ENCODE measurements around the gene CCT8. TPM values are rescaled to one million over a fixed set of nuclear protein-coding genes. Genes with fewer than 3 reads are reported as not detected.

CCT8 gene
- total RNA-seq, 6 experiments from 2014 or later: 209 to 258 (median 227) TPM

- peaks cover 19% of the 10 kb centered on the region for H3K36me3 Mint-ChIP-seq (ENCODE audit: low read depth)
- peak overlapping the region; percentile 50; the same call in 1 of the 2 replicates for H3K27ac Mint-ChIP-seq
- H3K4me3 Mint-ChIP-seq: peak overlapping the region; percentile 9
- no peaks in the 10 kb centered on the region for H3K9me3 Mint-ChIP-seq
- H3K27me3 Mint-ChIP-seq (ENCODE audit: insufficient read depth): peaks cover 3% of the 10 kb centered on the region
- no peak for TF ChIP-seq CTCF (IDR thresholded peaks at IDR 0.05)
- peaks cover 77% of the 10 kb centered on the region for H3K4me1 Mint-ChIP-seq (ENCODE audit: low read depth)
- DNase-seq: peak; percentile 40
These were observed 2.4 kb upstream of the CCT8 start for GRCh38 chr21:29075706-29076466.

- Mint-ChIP-seq H3K27me3 (ENCODE audit: insufficient read depth) (peaks cover 3% of the 10 kb centered on the region), H3K4me3 (peak overlapping the region; percentile 22; the same call in 1 of the 2 replicates), H3K4me1 (ENCODE audit: low read depth) (peaks cover 68% of the 10 kb centered on the region), H3K27ac (0 out of 2 replicates have a peak overlapping the region, but pooled peaks have one; percentile 29), H3K36me3 (ENCODE audit: low read depth) (peaks cover 23% of the 10 kb centered on the region), H3K9me3 (no peaks in the 10 kb centered on the region)
- no peak for DNase-seq
- TF ChIP-seq CTCF (IDR thresholded peaks at IDR 0.05): no peak
These were observed 1.3 kb upstream of the CCT8 start for GRCh38 chr21:29074783-29075182.

GRCh38 chr21:29074007-29074376, 544 bp upstream of the CCT8 start:
- DNase-seq: no peak
- Mint-ChIP-seq H3K9me3 (no peaks in the 10 kb centered on the region), H3K4me3 (peak overlapping the region; percentile 100), H3K4me1 (ENCODE audit: low read depth) (peaks cover 61% of the 10 kb centered on the region), H3K36me3 (ENCODE audit: low read depth) (peaks cover 28% of the 10 kb centered on the region), H3K27ac (peak overlapping the region; percentile 99), H3K27me3 (ENCODE audit: insufficient read depth) (peaks cover 3% of the 10 kb centered on the region)
- TF ChIP-seq CTCF (IDR thresholded peaks at IDR 0.05): no peak

GRCh38 chr21:29072873-29073221, 601 bp downstream of the CCT8 start:
- H3K4me1 Mint-ChIP-seq (ENCODE audit: low read depth): peaks cover 50% of the 10 kb centered on the region
- no peak for TF ChIP-seq CTCF (IDR thresholded peaks at IDR 0.05)
- H3K27ac Mint-ChIP-seq: peak overlapping the region; percentile 99
- H3K36me3 Mint-ChIP-seq (ENCODE audit: low read depth): peaks cover 28% of the 10 kb centered on the region
- no peaks in the 10 kb centered on the region for H3K9me3 Mint-ChIP-seq
- peaks cover 3% of the 10 kb centered on the region; the same call in 1 of the 2 replicates for H3K27me3 Mint-ChIP-seq (ENCODE audit: insufficient read depth)
- peak; percentile 16 for DNase-seq
- H3K4me3 Mint-ChIP-seq: peak overlapping the region; percentile 100

GRCh38 chr21:29064850-29065481, 8.5 kb downstream of the CCT8 start:
- Mint-ChIP-seq H3K36me3 (ENCODE audit: low read depth) (peaks cover 48% of the 10 kb centered on the region), H3K4me3 (no peak overlapping the region), H3K27me3 (ENCODE audit: insufficient read depth) (no peaks in the 10 kb centered on the region), H3K27ac (no peak overlapping the region), H3K9me3 (no peaks in the 10 kb centered on the region), H3K4me1 (ENCODE audit: low read depth) (peaks cover 4% of the 10 kb centered on the region; the same call in 1 of the 2 replicates)
- DNase-seq: no peak
- no peak for TF ChIP-seq CTCF (IDR thresholded peaks at IDR 0.05)
